Activated naive CD4-positive, alpha-beta T cell treated with Interleukin-2 at 50 U/mL for 16 hours (primary cell): ENCODE data around the gene TTLL5.
A peak's percentile ranks its signal among the peaks of the same experiment; 100 is the strongest.
"Not testable (repeated sequence)": the region's sequence is repeated elsewhere in the genome, so short reads cannot be mapped to it uniquely, and the experiment has no call there.

Experiments used
- DNase-seq: peaks from one replicate; pipeline ENCODE4 v3.0.0-alpha.2; 2020

TTLL5 gene

DNA sequence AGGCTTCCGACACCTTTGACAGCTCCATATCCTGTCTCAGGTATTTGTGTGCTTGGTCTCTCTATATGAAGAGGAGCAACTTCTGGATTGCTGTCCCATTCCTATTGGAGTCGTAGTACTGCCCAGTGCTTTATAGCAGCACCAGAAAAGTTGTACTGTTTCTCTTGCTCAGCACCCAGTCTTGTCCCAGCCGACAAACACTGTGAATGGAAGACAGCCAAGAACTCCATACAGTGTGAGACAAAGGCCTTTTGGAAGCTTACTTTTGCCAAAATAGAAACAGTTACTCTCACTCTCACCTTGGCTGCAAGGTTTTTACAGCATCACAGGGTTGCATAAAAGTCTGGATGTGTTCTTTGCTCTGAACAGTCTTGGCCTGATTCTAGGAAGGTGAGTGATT lies 215.5 kb downstream of the TTLL5 start:
- no peak for DNase-seq

DNA sequence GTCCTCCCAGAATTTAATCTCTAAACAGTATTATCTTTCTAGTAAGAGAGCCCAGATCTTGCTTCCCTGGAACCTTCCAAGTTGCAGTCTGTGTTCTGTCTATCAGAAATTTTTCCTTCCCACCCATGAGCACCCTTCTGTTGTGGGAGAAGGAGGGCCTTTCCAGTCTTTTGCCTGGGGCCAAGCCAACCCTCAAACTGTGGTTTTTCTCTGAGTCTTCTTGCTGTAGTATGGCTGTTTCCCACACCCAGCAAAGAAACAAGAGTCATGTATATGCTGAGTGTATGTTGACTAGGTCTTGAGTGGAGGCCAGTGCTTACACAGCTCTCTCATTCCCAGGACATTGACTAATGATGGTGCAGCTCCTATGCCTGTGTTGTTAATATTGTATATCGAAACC lies 216.2 kb downstream of the TTLL5 start:
- no peak for DNase-seq

DNA sequence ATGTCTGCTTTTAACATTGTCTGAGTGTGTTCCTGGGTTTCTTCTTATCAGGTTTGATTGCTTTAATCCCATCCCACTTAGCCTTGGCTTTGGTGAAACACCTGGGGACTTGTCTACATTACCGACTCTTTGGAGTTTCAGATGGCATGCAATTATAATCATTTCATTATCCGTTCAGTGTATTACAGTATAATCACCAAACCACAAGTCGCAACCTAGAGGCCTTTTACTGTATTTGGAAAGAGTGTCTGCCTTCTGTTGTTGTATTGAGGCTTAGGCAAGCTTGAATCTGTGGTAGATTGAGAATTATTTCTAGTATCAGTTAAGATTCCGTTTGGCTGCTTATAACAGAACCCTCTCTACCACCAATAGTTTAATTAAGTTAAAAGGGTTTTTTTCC lies 216.8 kb downstream of the TTLL5 start:
- DNase-seq = no peak

DNA sequence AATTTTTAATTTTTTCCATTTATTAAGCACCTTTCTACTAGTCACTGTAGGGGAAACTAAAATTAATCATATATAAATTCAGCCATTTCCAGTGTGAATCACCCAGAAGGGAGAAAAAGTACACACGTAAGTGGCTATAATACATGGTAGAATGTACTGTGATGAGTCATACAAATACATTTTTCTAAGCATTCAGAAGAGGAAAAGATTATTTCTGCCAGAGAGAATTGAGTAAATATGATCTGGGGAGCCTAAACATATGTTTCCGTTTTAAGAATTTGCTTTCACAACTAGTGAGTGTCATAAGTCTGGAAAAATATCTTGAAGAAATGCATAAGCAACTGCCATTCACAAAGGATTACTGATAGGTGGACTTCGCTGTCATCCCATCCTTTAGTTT lies 218.0 kb downstream of the TTLL5 start:
- no peak for DNase-seq

DNA sequence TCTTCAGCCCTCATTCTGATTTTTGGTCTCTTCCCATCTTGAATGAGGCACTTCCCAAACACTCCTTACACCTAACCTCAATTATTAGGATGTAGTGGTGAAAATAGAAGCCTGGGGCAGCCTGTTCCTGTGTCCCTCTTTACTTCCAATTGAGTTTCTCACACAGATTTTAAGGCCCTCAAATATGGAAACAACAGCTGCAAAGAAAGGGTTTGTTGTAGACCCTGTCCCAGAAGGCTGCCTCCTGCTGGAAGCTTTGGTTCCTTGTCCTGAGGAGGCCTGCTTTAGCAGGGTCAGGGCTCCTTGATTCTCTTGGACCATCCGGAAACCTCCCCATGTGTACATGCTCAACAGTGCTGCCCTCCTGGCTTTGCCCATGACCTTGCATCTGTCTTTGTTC lies 219.5 kb downstream of the TTLL5 start:
- DNase-seq = no peak

DNA sequence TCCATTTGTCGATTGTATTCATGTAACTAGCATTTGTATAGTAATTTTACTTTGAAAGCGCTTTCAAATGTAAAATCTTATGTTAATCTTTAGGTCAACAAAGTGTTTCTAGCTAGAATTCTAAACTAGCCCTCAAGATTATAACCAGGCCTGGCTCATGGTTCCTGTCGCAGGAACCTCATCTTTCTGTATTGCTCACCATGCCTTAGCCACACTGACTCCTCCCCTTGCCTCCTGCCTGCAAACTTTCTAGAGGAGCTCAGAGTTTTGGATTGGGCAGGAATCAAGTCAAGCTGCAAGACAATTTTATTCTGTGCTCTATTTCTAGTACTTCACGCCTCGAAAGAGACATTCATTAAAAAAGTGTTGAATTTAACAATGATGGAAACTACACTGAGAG lies 220.9 kb downstream of the TTLL5 start:
- no peak for DNase-seq

DNA sequence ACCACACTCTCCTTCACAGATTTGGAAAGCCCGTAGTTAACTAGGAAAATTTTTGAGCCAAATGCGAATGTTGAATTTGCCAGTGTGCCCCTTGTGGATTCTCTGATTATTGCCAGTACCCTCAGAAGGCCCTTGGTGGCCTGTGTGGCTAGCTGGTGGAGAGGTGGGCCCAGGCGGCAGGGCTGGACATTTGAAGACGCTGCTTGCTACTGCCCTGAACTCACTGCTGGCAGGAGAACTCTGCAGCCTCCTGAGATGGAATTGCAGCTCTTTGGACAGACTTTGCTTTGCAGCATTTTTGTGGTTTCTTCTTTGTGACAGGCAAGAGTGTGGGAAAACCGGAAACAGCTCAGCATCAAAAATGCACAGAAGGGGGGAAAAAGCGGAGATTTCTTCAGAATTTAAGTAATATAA lies 223.2 kb downstream of the TTLL5 start:
- no peak for DNase-seq

DNA sequence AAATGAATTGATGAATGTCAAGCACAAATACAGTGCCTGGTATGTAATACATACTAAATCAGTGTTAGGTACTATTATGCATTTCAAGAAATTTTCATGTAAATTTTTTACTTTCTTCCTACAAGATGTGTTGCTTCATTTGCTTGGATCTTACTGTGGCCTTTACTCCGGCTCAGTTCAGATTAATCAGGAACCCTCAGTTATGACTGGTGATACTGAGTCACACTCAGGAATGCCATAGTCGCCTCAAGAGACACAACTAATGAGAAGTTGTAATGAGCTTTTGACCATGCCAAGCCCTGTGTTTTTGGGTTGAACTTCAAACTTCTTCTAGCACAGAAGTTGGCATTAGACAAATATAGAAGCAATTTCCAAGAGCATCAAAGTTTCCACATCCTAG lies 224.8 kb downstream of the TTLL5 start:
- DNase-seq = no peak

DNA sequence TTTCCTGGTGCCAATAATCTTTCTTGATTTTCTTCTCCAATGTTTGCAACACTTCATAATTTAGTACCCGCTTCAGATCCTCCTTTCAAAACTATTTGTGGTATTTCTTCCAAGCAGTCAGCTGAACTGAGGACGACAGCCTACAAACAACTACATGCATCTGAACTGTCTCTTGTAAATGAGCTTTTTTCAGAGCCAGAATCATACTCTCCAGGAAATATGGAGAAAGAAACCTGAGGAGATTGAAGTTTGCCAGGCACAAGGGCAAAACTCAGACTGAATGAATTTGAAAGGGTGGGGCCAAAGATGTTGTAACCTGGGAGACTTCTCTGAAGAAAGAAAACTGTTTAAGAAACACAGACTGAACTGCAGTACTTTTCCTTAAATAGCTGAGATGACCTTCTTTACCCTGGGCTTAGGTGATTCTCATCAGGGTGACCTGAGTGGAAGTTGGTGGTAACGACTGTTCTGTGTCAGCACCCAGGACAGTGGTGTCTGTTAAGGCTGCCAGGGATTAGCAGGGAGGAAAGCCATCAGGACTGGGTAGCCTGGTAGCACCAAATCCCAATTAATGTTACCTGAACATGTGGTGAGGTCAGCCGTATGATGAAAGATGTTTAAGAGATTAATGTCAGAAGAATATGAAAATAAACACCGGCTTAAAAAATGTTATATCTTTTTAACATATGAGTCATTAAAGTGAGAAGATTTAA lies 225.7 kb downstream of the TTLL5 start:
- no peak for DNase-seq

DNA sequence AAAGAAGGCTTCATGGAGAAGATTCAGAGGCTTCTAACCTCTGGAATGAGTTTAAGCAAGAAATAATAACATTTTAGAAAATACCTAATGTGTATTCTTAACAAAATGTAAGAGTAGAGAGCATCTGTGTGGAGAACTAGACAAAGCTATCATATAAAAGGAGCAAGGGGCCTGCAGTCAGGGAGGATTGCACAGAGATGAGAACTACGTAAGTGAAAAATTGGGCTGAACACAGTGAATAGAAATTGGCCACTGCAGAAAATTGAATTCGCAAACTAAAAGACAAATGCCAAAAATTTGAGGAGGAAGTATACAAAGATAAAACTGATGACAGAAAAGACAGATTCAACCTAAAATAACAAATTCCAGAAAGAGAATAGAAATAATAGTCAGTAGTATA lies 227.9 kb downstream of the TTLL5 start:
- no peak for DNase-seq

DNA sequence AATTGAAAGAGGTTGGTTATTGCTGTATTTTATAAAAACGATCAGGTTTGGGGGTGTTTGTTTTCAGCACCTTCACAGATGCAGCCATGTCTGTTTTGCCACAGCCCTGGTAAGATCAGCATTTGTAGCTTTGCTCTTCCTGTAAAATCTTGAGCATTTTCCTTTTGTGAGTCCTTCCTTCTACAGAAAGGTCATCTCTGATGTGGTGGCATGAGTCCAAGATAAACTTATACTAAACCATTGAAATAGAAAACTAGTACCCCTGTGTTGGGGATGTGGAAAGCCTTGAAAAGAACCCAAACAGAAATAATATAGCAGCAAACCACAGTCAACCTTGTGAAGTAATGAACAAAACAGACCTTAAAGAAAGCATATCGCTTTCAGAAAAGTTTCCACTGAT lies 235.3 kb downstream of the TTLL5 start:
- no peak for DNase-seq

DNA sequence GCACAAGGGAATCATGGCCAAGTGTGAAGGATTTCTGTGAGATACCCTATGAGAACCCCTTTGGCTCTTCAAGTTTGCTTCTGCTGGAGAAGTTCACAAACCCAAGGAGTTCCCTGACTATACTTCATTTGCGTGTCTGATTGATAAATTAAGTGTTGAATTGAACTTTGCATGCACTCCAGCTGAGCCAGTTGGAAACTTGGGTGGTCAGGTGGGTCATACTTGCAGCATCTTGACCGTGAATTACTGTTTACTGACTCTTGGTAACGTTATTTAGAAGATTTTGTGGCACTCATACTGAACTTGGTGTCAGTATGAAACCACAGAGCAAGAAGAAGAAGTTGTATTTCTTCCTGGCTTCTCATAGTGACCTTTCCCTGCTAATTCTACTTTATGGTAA lies 243.3 kb downstream of the TTLL5 start:
- DNase-seq = no peak

DNA sequence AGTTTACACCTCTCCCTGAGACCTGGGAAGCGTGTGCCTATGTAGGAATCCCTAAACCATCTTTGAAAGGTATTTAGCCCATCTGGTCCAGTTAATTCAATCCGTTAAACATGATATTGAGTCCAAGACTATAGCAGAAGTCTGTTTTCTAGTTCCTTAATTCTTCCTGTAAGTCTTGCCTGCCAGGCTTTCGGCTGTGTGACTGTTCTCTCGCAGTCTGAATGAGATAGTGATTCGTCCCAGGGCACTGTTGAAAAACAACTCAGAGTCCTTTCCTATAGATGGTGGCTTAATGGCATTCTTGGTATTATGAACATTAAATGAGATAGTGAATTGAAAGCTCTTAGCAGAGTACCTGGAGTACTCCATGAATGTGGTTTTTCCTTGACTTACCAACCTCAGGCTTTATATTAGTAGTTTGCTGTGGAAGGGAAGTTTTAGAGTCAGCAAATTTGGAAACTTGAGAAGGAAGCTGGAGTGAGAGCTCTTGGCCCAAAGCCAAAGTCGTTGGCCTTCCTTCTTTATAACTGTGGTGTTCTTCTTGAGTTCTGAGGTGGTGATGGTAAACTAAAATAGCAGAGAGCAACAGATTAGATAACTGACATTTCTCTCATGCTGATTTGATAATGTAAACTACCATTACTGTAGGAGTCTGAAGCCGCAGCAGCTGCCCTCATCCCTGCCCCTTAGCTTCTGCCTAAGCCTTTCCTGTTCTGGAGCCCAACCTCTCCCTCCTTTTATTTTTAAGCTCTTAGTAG lies 244.3 kb downstream of the TTLL5 start:
- DNase-seq = no peak

DNA sequence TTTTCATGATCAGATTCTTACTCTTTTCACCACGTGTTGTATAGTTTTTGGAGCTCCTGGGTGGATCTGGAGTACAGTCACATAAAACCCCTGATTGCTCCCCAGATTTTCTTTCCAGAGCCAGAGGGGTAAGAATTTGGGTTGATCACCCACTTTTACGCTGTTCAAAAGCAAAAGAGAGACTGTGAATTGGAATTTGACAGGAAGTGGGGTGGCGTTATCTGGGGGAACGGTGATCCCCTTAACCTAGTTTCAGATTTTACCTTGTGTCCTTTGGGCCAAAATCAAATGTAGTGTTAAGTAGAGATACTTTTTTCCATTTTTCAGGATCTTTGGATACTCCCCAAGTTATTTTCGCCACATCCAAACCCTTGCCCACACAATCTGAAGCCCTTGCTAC lies 245.2 kb downstream of the TTLL5 start:
- no peak for DNase-seq

DNA sequence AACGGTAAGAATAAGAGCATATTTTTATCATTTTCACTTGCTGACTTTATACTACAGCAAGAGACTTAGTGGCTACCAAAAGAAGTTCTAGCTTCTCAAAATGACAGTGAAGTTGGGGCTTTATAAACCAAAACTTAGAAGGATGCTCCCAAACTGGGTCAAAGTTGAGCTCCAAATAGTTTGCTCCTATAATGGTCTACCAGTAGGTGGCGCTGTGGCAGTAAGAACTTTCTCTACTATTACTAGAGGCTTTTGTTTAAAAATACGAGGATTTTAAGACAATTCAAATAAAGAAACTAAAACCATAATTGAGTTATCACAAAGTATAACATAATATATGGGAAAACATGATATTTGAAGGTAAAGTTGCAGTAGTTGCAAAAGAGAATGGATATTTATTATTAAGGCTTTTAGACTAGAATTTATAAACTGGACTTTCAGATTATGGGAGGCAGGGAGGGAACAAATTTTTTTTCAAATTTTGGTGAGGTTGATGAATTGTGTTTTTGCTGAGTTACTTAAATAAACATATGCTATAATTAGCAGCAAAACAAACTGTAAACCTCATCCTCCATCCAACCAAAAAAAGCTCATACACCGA lies 245.7 kb downstream of the TTLL5 start:
- peak; percentile 62 for DNase-seq

DNA sequence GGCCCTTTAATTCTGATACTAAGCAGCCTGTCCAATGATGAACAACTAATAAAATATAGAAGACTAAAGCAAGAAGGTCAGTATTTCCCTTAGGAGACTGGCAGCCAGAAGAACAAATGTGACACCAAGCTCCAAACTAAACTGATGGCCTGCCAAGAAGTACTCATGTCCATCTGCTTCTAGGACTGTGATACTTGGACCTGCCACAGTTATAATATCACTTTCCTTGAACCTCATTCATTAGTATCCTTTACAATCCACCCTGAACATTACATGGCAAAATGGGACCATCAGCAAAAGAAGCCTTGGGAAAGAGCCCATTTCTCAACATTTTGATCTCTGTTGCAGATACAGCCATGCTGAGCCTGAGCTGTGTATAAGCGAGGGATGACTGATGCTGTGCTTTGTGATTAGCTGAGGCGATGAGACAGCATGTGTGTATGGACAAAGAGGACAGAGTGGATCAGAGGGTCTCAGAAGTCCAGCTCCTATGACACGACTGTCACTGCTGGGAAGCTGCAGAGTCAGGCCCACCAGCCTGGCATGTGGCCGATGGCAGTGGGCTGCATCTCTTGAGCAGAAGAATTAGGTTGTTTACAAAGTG lies 246.8 kb downstream of the TTLL5 start:
- no peak for DNase-seq

DNA sequence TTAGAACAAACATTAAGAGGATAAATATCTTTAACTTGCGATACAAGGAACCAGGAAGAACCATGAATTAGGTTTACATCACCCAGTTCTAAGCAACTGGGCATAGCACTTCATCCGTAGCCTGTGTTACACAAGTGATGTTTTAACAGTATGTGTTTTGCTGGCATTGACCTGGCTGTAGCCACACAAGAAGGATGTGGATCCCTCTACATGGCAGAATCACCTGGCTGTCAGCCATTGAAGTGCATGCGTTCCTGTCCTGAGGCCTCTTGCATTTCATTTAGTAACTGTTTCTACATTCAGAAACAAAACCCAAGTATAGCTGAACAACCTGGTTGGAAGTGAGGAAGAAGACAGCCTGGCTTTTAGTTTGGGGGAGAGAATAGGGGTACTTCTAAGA lies 248.6 kb downstream of the TTLL5 start:
- DNase-seq = no peak

DNA sequence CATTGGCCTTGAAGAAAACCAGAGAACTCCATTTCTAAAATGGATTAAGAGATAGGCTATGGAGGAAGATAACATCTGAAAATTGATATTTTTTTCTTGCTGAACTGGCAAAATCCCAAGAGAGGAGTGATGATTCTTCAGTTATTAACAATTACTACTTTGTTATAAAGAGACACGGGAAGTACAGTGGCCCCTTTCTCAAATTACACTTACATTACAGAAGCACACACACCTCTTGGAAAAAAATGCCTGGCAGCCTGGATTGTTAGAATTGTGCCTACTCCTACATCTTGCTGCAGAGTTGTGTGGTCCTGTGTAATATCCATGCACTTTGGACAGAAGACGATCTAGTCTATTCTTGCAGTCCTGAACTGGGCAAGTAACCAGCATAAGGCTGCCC lies 249.0 kb downstream of the TTLL5 start:
- DNase-seq = no peak

DNA sequence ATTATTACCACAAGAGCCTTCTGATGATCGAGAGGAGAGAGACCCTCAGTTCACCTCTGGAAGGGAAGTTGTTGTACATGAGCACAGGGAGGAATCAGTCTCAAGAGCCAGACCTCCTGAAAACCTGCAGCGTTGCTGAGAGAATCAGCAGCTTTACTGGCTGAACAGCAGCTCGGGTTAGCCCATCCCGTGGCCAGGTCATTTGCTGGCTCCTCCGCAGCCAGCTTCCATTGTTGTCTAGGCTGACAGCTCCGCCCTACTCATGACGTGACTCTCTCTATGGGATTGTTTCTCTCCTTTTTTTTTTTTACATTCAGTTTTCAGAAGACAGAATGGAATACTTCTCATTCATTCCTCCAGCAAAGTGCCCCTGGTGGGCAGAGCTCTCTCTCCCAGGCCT lies 250.8 kb downstream of the TTLL5 start:
- no peak for DNase-seq

DNA sequence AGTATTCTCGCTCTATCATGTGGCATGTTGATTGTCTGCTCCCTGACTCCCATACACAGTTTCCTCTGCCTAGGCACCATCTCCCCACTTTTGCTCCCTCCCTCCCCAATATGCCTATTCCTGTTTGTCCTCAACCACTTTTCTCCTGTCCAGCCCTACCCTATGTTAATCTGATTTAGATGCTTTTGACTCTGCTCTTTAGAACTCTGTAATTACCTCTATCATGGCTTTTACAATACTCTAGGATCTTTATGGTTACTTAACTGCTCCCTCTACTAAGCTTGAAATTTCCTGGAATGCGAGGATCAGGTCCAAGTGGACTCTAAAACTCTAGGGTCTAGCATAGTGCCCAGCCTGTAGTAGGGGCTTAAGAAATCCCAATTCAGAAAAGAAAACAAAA lies 252.1 kb downstream of the TTLL5 start:
- DNase-seq = no peak

DNA sequence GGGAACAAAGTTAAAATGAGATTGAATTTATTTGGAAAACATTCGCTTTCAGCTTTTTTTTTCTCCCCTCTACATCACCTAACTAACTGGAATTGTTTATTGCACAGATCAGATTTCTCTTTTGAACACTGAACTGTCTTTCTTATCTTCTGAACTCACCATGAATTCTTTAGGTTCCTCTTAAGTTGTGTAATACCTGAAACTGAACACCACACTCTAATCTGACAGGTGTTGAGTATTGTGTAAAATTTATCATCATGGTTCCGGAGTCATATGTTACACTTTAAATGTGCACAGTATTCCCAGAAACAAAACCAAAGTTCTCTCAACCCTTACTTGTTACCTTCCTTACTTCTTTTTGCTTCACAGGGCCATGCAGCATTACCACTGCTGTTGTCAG lies 254.0 kb downstream of the TTLL5 start:
- no peak for DNase-seq

DNA sequence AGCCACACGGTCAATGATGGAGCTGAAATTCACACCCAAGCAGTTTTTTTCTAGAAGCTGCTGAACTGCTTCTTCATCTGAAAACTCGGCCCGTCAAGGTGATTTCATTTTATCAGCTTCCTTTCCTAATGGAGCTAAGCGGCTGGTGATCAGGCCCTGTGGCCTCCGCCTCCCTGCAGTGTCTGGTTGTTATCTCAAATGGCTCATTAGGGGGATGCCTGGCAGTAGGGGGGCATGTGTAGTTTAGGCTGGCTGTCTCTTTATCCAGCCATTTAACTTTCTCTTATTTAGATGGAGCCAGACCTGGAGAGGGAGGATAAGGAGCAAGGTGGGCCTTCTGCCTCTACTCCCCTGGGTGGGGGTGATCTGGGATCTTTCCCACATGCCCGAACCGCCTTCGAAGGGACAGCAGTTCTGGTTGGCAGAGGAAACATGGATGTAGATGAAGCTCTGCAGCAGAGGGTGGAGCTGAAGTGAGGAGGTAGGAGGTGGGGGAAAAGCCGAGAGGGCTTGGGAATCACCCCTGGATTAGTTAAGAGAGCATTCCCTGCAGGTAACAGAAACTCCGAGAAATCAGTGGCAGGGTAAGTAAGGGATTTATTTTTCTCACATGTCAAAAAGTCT lies 256.4 kb downstream of the TTLL5 start:
- no peak for DNase-seq

DNA sequence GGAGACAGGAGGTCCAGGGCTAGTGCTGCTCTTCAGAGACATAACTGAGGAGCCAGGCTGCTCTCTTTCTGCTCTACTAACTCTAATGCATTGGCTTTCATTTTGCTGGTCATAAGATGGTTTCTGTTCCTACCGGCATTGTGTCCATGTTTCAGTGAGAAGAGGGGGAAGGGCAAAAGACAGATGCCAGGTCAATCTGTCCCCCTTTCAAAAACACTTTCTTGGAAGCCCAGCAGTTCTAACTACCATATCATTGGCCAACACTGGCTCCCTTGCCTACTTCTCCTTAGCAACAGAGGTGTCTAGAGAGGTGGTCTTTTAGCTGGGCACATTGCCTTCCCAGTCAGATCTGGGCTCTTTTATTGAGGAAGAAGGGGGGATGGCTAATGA lies 256.9 kb downstream of the TTLL5 start:
- no peak for DNase-seq

DNA sequence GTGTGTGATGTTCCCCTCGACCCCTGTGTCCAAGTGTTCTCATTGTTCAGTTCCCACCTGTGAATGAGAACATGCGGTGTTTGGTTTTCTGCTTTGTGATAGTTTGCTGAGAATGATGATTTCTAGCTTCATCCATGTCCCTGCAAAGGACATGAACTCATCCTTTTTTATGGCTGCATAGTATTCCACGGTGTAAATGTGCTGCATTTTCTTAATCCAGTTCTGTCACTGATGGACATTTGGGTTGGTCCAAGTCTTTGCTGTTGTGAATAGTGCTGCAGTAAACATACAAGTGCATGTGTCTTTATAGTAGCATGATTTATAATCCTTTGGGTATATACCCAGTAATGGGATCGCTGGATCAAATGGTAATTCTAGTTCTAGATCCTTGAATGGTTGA lies 259.4 kb downstream of the TTLL5 start:
- DNase-seq = not testable (repeated sequence)
